GF-D8 (cell line): ENCODE data around the gene PPARG.
A peak's percentile ranks its signal among the peaks of the same experiment; 100 is the strongest.
"Not testable (repeated sequence)": the region's sequence is repeated elsewhere in the genome, so short reads cannot be mapped to it uniquely, and the experiment has no call there.

Source experiments
- DNase-seq: peaks from one replicate; lab custom pipeline; 2025; lab: John Stamatoyannopoulos, UW

PPARG gene

DNA sequence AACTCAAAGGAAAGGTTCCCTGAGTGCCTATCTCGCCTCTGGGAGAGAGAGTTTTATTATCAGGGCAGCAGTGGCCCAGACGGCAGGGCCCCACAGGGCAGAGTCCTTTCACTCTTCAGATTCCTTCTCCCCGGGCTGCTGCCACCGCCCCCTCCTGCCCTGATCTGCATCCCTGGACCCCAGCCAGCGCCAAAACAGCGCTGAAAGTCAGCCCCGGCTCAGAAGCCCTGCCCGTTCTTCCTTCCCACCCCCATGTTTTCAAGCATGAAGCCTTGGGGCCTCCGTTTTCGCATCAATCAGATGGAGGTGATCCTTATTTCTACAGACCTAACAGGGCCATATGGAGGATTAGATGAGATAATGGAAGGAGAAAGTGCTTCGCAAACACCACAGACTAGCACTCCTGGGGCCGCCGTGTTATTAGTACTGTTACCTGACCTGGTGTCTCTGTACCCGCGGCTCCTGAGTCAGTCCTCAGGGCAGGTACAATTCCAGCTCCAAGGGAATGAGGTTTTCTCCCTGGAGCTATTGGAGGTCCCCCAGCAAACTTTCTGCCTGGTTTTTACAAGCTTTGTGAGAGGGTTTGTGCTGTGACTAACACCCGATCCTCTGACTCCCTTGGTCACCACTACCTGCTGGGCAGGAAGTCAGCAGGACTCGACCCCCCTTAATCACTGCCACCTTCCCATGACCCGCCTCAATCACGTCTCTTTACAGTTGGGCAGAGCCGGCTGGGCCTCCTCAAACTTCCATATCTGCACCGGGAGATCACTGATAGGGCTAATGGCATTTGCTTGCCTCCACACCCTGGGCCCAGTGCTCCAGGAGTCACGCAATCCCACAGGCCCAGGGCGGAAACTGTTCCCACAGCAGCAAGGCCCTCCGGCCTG, 156.0 kb downstream of the PPARG start:
- DNase-seq: no peak

DNA sequence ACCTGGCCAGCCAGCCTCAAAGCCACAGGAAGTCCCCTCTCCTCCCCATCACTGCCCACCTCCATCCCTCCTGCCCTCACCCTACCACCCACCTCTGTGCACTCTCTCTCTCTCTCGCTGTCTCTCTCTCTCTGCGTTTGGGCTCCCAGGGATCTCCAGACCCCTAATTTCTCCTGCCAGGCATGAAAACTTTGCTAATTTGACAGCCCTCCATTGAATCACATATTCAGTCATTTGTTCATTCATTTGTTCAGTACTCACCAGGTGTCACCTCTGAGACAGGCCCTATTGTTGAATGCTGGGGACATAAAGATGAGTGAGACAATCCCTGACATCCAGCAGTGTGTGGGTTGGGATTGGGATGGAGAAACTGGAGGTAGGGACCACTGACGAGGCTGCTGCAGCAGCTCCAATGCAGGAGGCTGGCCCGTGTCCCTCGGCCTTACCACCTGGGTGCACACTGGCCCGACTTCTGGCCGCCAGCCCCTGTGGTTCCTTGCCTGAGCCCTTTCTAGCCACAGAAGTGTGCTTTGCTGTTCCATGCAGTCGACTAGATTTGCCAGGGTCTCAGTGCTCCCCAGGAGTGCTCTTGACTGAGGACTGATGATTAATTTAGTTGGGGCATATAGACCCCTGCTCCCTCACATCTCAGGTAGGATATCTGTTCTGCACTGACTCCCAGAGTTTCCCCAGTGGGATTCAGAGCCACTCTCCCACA, 156.8 kb downstream of the PPARG start:
- no peak for DNase-seq

DNA sequence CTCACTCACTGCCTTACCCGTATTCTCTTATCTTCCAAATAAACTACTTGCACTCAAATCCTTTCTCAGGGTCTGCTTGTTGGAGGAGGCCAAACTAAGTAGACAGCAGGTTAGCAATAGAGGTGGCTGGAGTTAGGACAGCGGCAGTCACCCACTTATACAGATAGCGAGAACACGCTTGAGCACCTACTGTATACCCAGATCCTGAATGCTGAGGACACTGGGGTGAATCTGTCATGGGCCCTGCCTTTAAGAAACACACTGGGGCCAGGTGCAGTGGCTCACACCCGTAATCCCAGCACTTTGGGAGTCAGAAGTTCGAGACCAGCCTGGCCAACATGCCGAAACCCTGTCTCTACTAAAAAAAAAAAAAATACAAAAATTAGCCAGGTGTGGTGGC, 157.4 kb downstream of the PPARG start:
- no peak for DNase-seq

DNA sequence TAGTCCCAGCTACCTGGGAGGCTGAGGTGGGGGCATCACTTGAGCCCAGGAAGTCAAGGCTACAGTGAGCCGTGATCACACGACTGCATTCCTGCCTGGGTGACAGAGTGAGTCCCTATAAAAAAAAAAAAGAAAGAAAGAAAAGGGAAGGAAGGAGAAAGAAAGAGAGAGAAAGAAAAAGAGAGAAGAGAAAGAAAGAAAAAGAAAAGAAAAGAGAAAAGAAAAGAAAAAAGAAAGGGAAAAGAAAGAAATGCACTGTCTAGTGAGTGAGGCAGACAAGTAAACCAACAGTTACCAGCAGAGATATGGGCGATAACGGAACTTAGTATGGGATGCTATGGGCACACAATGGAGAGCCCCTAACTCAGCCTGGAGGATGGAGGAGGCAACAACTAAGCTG, 158.2 kb downstream of the PPARG start:
- DNase-seq: no peak

DNA sequence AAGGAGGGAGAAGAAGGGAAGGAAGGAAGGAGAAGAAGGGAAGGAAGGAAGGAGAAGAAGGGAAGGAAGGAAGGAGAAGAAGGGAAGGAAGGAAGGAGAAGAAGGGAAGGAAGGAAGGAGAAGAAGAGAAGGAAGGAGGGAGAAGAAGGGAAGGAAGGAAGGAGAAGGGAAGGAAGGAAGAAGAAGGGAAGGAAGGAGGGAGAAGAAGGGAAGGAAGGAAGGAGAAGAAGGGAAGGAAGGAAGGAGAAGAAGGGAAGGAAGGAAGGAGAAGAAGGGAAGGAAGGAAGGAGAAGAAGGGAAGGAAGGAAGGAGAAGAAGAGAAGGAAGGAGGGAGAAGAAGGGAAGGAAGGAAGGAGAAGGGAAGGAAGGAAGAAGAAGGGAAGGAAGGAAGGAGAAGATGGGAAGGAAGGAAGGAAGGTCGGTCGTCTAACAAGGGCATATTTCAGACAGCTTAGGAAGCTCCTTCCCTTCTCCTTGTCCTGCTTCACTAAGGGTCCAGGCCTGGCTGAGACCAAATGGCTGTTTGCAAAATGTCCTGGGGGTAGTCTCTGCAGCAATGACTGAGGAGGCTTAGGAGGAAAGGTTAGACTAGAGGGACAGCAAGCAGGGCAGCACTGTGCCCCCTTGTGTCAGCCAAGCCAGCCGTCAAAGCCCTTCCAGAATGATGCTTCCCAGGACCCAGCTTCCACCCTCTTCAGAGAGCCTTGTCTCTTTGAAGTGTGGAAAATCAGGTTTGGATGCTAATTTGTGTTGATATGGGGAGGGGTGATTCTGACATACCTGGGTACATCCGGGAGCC, 159.7 kb downstream of the PPARG start:
- DNase-seq: not testable (repeated sequence)

DNA sequence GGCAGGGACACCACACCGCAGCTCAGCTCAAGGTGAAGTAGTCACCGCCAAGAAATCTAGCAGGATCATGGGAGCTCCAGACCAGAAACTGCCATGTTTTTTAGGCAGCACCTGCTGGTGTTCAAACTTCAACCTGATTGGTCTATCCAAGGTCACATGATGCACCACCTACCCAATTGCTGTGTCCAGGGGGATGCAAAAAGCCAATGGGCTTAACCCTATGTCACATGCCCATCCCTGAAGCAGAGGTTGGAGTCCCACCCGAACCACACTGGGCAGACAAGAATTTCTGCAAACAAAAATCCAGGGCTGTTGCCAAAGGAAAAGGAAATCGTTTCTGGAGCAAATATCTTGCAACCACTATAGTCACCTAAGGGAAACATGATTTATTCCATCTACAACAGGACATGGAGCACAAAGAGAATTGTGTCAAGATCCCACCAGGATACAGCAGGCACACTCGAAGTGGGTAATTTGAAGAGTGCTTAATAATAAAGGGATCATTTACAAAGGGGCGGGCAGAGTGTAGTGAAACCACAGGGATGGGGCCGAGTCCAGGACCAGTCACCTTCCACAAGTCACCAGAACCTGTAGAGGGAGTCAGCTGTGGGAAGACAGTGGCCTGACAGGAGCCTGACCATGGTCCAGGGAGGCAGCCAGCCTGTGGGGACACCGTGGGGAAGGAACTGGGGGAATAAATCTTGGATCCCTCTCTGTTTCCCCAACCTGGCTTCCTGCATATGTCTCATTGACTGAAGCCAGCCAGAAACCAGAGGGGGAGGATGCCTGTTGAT, 161.2 kb downstream of the PPARG start:
- DNase-seq: no peak

DNA sequence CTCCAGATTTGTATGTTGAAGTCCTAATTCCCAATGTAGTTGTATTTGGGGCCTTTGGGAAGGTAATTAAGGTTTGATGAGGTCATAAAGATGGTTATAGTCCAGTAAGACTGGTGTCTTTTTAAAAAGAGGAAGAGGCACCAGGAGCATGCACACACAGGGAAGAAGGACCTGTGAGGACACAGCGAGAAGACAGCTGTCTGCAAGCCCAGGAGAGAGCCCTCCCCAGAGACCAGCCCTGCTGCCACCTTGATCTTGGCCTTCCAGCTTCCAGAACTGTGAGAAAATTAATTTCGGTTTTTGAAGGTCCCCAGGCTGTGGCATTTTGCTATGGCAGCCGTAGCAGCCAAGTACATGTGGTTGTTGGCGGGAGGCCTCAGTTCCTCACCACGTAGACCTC, 162.6 kb downstream of the PPARG start:
- DNase-seq: no peak

DNA sequence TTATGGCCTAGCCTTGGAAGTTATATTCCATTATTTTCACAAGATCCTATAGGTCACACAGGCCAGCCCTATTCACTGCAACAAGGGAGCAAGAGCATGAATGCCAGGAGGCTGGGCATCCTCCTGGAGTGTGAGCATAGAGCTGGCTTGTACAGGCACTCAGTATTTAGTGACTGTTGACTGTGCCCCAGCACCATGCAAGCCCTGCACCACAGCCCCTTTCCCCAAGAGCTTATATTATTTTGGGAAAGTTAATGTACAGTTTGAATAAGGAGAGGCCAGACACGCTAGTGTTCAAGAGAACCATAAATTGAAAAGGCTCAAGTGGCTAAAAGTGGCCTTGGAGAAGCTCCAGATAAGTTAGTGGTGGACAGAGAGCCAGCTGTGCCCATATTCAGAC, 163.1 kb downstream of the PPARG start:
- DNase-seq: no peak

DNA sequence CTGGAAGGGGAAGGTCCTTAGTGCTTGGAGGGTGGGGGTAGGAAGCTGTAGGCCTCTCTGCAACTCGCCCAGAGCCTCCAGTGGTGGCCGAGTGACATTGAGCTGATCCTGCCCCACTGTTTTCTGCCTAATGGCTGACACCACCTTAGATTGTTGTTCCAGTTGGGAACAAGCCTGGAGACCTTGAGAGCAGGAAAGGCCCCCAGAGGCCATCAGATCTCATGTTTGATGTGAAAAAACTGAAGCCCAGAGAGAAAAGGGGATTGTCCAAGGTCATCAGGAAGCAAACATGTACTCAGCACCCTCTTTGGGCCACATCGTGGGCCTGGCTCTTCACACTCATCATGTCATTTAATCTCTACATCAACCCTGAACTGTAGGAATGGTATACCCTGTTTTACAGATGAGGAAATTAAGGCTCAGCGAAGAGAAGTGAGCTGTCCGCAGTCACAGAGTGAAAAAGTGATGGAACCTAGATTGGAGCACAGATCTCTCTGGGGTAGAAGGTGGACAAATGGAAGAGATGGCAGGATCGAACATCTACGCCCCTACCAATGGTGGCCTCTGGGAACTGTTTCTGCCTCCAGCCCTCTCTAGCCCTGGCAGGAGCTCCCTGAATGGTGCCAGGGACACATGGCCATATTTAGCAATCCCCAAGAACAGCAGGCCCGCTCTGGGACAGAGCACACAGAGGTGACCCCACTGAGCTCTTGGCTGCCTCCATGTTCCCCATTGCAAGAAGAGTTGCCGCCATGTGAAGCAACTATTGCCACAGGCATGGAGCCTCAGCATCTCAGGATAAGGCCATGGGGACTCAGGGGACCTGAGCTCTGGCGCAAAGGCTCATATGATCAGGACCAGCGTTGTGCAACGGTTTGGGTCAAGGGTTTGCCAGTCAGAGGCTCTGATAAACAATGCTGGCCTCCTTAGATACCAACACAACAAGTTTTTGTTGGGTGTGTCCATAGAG, 163.8 kb downstream of the PPARG start:
- no peak for DNase-seq

DNA sequence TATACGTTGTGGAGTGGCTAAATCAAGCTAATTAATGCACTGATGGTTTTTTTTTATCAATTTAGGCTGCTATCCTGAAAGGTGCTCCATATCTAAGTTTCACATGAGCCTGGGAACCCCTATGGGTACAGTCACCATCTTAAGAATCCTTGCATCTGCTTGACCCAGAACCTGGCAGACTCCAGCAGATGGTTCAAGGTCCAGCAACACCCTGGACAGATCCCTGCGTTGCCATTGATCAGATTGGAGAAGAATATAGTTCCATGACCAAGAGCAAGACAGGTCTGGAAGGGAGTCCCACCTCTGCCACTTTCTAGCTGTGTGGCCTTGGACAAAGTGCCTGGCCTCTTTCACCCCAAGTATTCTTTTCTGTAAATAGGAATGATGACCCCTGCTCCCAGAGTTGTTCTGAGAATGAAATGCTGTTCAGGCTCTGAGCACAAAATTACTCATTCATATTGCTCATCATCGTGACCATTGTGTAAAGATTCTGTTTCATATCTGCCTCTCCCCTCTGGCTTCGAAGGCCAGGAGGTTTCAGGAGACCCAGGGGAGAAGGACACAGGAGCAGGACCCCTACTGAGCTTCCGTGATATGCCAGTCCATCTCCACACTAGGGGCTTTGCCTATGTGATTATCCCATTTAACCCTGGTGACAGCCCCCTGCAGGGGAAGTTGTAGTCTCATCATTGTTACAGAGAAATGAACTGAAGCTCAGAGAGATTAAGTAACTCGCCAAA, 165.4 kb downstream of the PPARG start:
- DNase-seq: no peak

DNA sequence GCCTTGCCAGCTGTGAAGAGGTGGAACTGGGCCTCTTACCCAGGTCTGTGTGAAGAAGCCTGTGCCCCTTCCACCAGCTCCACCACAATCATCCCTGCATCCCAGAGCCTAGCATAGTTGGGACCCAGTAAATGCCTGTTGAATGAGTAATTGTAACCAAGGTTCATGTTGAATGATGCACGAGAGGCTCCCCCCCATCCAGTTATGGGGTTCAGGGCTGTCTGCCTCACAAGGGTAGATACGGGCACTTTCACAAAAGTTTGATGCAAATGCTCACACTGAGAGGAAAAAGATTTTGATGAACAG, 165.9 kb downstream of the PPARG start:
- DNase-seq: no peak

DNA sequence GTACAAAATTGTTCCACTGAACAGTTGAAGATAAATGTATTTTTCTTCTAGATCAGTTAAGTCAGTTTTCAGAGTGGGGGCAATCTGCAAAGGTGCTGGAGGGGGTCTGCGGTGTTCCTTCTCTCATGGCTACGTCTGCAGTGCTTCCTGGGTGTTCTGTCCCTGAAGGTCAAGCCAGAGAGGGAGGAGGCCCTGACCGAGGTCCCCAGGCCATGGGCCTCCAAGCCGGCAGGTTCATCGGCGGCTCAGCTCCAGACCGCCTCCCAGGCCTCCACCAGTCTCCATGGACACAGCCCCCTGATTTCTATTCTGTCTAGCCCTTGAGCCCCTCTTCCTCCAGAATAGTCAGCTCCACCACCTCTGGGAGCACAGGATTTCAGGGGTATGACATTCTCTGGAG, 166.9 kb downstream of the PPARG start:
- DNase-seq: no peak

DNA sequence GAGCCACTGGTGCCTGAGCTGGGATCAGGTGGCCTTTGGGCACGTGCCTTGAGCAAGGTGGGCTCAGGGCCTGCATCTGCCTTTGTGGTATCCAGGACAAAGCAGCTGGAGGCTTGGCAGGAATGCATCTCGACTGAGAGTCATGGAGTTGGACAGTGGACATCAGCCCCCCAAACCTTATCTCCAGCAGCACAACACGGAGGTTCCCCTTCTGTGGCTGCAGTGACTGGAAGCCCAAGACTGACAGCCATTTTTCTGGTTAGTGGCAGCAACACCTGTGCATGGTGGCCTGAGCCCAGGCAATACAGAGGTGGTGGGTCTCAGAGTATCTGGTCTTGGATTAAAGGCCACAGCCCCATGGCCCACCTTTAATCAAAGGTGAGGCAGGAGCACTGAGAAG, 167.6 kb downstream of the PPARG start:
- no peak for DNase-seq

DNA sequence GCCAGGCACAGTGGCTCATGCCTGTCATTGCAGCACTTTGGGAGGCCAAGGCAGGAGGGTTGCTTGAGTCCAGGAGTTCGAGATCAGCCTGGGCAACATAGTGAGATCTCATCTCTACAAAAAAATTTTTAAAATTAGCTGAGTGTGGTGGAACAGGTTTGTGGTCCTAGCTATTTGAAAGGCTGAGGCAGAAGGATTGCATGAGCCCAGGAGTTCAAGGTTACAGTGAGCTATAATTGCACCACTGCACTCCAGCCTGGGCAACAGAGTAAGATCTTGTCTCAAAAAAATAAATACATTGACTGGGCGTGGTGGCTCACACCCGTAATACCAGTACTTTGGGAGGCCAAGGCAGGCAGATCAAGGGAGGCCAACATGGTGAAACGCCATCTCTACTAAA, 168.5 kb downstream of the PPARG start:
- not testable (repeated sequence) for DNase-seq

DNA sequence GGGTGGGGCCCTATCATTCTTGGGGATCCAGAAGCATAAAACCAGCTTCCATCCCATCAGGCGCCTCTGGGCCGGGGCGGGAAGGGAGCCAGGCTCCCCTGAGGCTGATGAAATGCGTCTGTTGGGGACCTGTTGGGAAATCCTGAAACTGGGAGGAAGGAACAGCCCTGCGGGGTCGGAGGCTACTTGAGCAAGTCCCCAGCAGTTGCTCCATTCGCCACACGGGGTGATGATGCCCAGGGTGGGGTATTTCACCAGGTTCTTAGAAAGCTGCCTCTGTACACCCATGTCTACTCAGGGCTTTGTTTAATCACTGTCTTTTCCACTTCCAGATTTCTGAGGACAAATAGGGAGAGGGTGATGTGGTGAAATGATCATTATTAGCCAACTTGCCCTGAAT, 170.0 kb downstream of the PPARG start:
- DNase-seq: peak; percentile 19

DNA sequence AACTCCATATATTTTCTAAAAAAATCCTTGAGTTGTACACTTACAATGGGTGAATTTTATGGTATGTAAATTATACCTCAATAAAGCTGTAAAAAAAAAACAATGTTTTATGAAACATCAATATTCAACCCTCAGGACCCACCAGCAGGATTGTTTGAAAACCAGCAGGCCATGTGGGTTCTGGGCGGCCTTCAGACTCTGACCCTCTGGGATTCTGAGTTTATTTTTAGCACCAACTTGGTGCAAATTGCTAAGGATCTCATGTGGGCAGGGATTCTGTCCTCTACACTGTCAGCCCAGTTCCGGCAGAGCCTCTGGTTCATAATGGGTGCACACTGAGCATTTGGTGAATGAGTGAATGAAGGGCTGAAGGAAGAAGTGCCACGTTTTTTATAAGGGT, 171.3 kb downstream of the PPARG start:
- no peak for DNase-seq

DNA sequence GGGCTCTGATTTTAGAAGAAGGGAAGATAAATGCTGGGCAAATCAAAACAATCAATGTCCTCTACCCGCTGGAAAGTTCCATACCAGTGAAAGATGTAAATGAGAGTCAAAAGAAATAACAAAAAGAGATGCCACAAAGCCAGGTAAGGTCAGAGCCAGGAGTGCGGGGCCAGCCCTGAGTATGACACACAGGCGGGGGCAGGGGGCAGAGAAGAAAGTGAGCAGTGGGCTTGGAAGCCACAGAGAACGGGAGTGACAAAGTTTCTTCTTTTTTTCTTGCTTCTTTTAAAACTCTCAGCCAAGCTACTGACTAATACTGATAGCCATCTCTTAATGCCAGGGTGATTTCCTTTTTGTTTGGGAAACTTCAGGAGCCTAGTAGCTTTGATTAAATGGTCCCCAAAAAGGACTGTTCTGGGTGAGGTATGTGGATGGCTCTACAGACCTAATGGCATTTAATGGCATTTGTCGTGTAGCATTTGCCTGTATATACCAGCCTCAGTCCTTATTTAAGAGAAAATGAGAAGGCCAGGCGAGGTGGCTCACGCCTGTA, 172.3 kb downstream of the PPARG start:
- no peak for DNase-seq

DNA sequence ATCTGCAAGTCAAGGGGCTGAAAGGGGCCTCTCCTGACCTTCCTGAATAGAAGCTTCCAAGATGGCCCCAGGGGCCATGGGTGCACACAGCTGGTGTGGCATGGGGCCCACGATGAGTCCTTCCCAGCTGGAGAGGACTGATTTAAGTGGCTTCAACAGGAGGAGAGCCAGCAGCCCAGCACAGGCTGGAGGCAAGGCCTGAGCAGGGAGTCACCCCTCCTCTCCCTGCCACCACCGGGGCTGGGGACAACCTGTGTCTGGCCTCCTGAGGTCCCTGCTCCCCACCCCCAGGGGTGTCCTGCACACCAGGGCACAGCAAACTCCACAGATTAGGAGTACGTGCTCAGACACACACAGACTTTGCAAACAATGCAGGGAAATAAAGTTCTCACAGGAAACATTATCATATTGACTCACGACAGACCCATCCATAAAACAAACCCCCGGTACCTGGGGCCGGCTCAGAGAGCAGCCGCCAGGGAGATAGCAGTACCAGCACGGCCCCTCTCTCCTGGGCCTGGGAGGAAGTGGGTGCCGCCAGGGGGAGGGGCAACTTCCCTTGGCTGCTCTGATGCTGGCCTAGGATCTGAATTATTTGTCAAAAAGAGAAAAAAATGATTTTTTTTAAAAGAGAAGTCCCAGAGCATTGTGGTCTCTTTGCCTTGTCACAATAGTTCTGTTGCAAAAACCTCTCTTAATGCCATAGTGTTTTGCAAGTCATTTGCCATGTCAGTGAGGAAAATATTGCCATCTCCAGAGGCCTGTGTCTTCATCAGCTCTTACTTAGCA, 173.5 kb downstream of the PPARG start:
- DNase-seq: peak; percentile 10

DNA sequence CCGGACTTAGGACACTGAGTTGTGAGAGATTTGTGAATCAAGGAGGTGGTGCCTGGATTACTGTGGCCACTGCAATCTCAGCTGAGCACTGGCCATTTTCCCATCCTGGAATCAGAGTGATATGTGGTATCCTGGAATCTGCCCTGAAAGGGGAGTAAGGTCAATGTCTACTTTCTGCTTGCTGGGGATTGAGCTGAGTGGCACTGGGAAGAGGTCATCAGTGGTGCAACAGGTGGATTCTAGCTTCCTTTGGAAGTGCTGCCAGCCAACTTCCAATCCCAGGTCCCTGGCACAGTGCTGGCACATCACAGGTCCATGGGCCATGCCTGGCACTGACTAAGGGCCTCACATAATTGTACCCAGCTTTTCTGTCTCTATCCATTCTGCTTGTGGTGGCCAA, 174.8 kb downstream of the PPARG start:
- no peak for DNase-seq
